Spleen (tissue), 11 donors: ENCODE data around the gene SMC4. TPM values are rescaled to one million over a fixed set of nuclear protein-coding genes. Genes with fewer than 3 reads are reported as not detected.

Source experiments
- DNase-seq: peaks from one replicate; pipeline ENCODE4 v3.0.0-alpha.2; 2020
- H3K27ac ChIP-seq, 8 donors: fragments of 200-600 bp; sonication (generic) in 7 of 8; 1 replicate in 4 of 8; 2 replicates in 4 of 8; pipeline versions ENCODE4 v1.5.0 to v1.8.0; 2016 to 2021; ENCODE audit warnings: inconsistent platforms in 4 of 8, mild to moderate bottlenecking in 4 of 8, moderate library complexity in 1 of 8
- H3K27me3 ChIP-seq, 7 donors: fragments of 200-600 bp; sonication (generic) in 6 of 7; replicated peaks in 1 of 7; 1 replicate in 4 of 7; 2 replicates in 3 of 7; pipeline versions ENCODE4 v1.5.0 to v1.8.0; 2016 to 2021; ENCODE audit warnings: inconsistent platforms in 3 of 7, mild to moderate bottlenecking in 1 of 7
- H3K36me3 ChIP-seq, 6 donors: fragments of 200-600 bp; sonication (generic) in 5 of 6; 1 replicate in 4 of 6; 2 replicates in 2 of 6; pipeline versions ENCODE4 v1.5.0 to v1.8.0; 2016 to 2021; ENCODE audit warnings: inconsistent platforms in 2 of 6
- H3K4me1 ChIP-seq, 6 donors: fragments of 200-600 bp; sonication (generic) in 5 of 6; 1 replicate in 3 of 6; 2 replicates in 3 of 6; pipeline versions ENCODE4 v1.5.0 to v1.8.0; 2016 to 2021; ENCODE audit warnings: inconsistent platforms in 3 of 6
- H3K4me3 ChIP-seq, 8 donors: fragments of 200-600 bp; sonication (generic) in 7 of 8; 1 replicate in 4 of 8; 2 replicates in 4 of 8; pipeline versions ENCODE4 v1.5.0 to v1.8.0; 2016 to 2021; ENCODE audit warnings: inconsistent platforms in 4 of 8, mild to moderate bottlenecking in 4 of 8, moderate library complexity in 2 of 8
- H3K9me3 ChIP-seq, 8 donors: fragments of 200-600 bp; sonication (generic) in 7 of 8; 1 replicate in 4 of 8; 2 replicates in 4 of 8; pipeline versions ENCODE4 v1.5.0 to v1.8.0; 2016 to 2021; ENCODE audit warnings: inconsistent platforms in 4 of 8
- CTCF ChIP-seq, 11 experiments: fragments of 200-600 bp in 7 of 11; fragments of 450-650 bp in 4 of 11; sonication (generic) in 4 of 11; IDR thresholded peaks in 8 of 11; conservative IDR thresholded peaks in 3 of 11; 1 replicate in 7 of 11; 2 replicates in 4 of 11; pipeline versions ENCODE4 v1.4.0 to v1.8.0; 2016 to 2021; ENCODE audit warnings: antibody characterized with exemption in 11 of 11, inconsistent platforms in 4 of 11, mild to moderate bottlenecking in 1 of 11
- POLR2A ChIP-seq, 3 donors: fragments of 450-650 bp; IDR thresholded peaks; one replicate each; pipeline ENCODE4 v1.5.1; 2017; ENCODE audit warnings: antibody characterized with exemption in 3 of 3, mild to moderate bottlenecking in 1 of 3
- POLR2AphosphoS5 ChIP-seq, 3 donors: sonication (generic); formaldehyde crosslinking; IDR thresholded peaks; one replicate each; pipeline ENCODE4 v1.5.1; 2017; ENCODE audit warnings: antibody characterized with exemption in 3 of 3
- WGBS, 5 donors: extraction: QIAGEN DNeasy Blood & Tissue Kit in 3 of 5; methylation state at CpG; one replicate each; pipeline versions ENCODE4 v1.1.5 to v1.1.7; 2013 to 2018; 5-methylcytosine and 5-hydroxymethylcytosine counted together
- intact Hi-C: fragments of 100-400 bp; cut with DNase I; formaldehyde crosslinking; loops from one replicate; pipeline ENCODE4 v1.15.0; 2023; ENCODE audit warnings: low total_unique reads
- polyA plus RNA-seq, 3 donors: library from polyadenylated mRNA; stranded (reverse); fragments of 200-250 nt; gene quantifications; one replicate each; pipeline ENCODE4 v1.2.1, GENCODE V29; 2013
- total RNA-seq, 7 donors: library from RNA; depleted of rRNA in 3 of 7; stranded (reverse); fragments of >200 nt in 3 of 7; fragmentation: NEBNext Ultra II Directional in 4 of 7; extraction: Animal tissue kit (Norgen Biotek cat#: 25700) in 4 of 7; gene quantifications; one replicate each; pipeline versions ENCODE4 v1.1.0 to v1.2.1, GENCODE V29; 2016 to 2021
- donor health status: healthy with polysubstance abuse.
- donor health status: DM: no; HTN: no; CAD: no; lungs with moderate emphysema.
- donor health status: DM: no; HTN: no; CAD: no.
- donor health status: Bipolar disorder and iron deficiency.
- donor health status: healthy.
- donor health status: DM: no; HTN: no; CAD: no.
- donor health status: DM: yes; HTN: yes; CAD: no.

Gene SMC4
- total and polyA plus RNA-seq, 10 donors = 21.2 to 112 (median 52.0) TPM

GRCh38 chr3:160373655-160374054, 25.8 kb upstream of the SMC4 start:
- Histone ChIP-seq H3K27me3 (no peaks in the 10 kb centered on the region), H3K36me3 (peaks cover 0 to 57% (median 23%) of the 10 kb centered on the region in 6 donors), H3K4me1 (peaks cover 0 to 8% (median 0%) of the 10 kb centered on the region in 6 donors), H3K9me3 (no peaks in the 10 kb centered on the region), H3K4me3 (no peak overlapping the region), H3K27ac (no peak overlapping the region)
- TF ChIP-seq POLR2AphosphoS5 (IDR thresholded peaks at IDR 0.05) (no peak), CTCF (IDR thresholded peaks at IDR 0.05 in 8 of 11, conservative IDR thresholded peaks at IDR 0.05 in 3 of 11) (no peak), POLR2A (IDR thresholded peaks at IDR 0.05) (no peak)
- intact Hi-C loops = no loop called here
- WGBS, 5 donors = 88 to 98% (median 94%) methylated on average over 2 of the region's 2 CpGs
- no peak for DNase-seq

GRCh38 chr3:160374472-160374871, 25.0 kb upstream of the SMC4 start:
- TF ChIP-seq POLR2A (IDR thresholded peaks at IDR 0.05) (no peak), CTCF (IDR thresholded peaks at IDR 0.05 in 8 of 11, conservative IDR thresholded peaks at IDR 0.05 in 3 of 11) (no peak), POLR2AphosphoS5 (IDR thresholded peaks at IDR 0.05) (no peak)
- DNase-seq = no peak
- WGBS, 5 donors = 90 to 96% (median 91%) methylated on average over 2 of the region's 2 CpGs
- Histone ChIP-seq H3K27ac (no peak overlapping the region), H3K4me1 (peaks cover 0 to under 1% (median 0%) of the 10 kb centered on the region in 6 donors), H3K9me3 (no peaks in the 10 kb centered on the region), H3K27me3 (no peaks in the 10 kb centered on the region), H3K4me3 (no peak overlapping the region), H3K36me3 (peaks cover 0 to 59% (median 23%) of the 10 kb centered on the region in 6 donors)
- intact Hi-C loops = no loop called here

GRCh38 chr3:160374925-160375324, 24.5 kb upstream of the SMC4 start:
- WGBS, 5 donors = 91 to 100% (median 98%) methylated on average over 1 of the region's 1 CpG
- no peaks in the 10 kb centered on the region for H3K9me3 ChIP-seq
- TF ChIP-seq POLR2AphosphoS5 (IDR thresholded peaks at IDR 0.05) = no peak
- no peak for TF ChIP-seq CTCF (IDR thresholded peaks at IDR 0.05 in 8 of 11, conservative IDR thresholded peaks at IDR 0.05 in 3 of 11)
- no peak for TF ChIP-seq POLR2A (IDR thresholded peaks at IDR 0.05)
- H3K4me3 ChIP-seq = no peak overlapping the region
- peaks cover 0 to 63% (median 23%) of the 10 kb centered on the region in 6 donors for H3K36me3 ChIP-seq
- no peak for DNase-seq
- intact Hi-C loops = no loop called here
- no peaks in the 10 kb centered on the region for H3K4me1 ChIP-seq
- H3K27ac ChIP-seq = no peak overlapping the region
- no peaks in the 10 kb centered on the region for H3K27me3 ChIP-seq

- 91 to 100% (median 98%) methylated on average over 2 of the region's 2 CpGs for WGBS, 5 donors
- TF ChIP-seq POLR2AphosphoS5 (IDR thresholded peaks at IDR 0.05) (no peak), POLR2A (IDR thresholded peaks at IDR 0.05) (no peak), CTCF (IDR thresholded peaks at IDR 0.05 in 8 of 11, conservative IDR thresholded peaks at IDR 0.05 in 3 of 11) (no peak)
- no peaks in the 10 kb centered on the region for H3K4me1 ChIP-seq
- peaks cover 0 to 66% (median 23%) of the 10 kb centered on the region in 6 donors for H3K36me3 ChIP-seq
- no peaks in the 10 kb centered on the region for H3K27me3 ChIP-seq
- no peaks in the 10 kb centered on the region for H3K9me3 ChIP-seq
- intact Hi-C loops = no loop called here
- no peak overlapping the region for H3K4me3 ChIP-seq
- H3K27ac ChIP-seq = no peak overlapping the region
- no peak for DNase-seq
Observed at GRCh38 chr3:160376681-160377080, 22.8 kb upstream of the SMC4 start.
